Left kidney (tissue), 2 donors: Measurements from ENCODE around the gene MTHFD1L. TPM values are rescaled to one million over a fixed set of nuclear protein-coding genes. Genes with fewer than 3 reads are reported as not detected.
A peak's percentile ranks its signal among the peaks of the same experiment; 100 is the strongest.

Experiments
- DNase-seq: peaks from one replicate; pipeline ENCODE4 v3.0.0-alpha.2; 2013
- polyA plus RNA-seq: library from polyadenylated mRNA; unstranded; fragments of 120-200 nt; gene quantifications from one replicate; pipeline ENCODE4 v1.2.1, GENCODE V29; 2013; ENCODE audit not compliant: insufficient read length

MTHFD1L gene
- polyA plus RNA-seq, 1 donor = 15.2 TPM

DNA sequence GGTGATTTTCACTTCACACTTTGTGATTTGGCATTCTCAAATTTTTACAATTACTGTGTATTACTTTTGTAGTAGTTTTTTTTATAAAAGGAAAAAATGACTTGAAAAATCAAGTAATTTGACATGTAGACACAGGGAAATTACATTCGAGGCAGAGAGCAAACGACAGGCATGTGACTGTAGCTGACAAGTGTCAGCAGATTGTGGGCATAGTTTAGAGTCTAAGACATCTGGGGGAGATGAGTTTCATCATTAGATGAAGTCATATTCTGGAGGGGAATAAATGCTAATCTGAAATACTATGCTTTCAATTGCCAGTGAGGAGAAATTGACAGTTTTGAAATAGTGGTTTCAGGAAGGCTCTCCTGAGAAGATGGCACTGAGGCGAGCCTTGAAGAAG, 126.0 kb downstream of the MTHFD1L start:
- DNase-seq = no peak

DNA sequence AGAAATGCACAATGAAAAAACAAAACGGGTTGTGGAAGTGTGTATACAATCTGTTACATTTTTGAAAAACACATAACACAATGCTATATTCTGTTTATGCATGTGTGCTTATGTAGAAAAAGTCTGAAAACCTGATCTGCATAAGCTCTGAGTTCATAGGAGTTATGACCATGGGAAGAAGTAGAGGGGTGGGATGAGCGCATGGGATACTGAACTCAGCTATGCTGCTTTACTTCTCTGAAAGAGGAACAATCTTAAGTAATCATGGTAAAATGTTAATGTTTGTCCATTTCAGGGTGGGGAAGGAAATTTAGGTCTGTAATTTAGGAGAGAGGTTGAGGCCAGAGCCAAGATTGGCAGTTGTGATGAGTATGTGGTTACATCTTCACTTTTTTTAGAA, 126.8 kb downstream of the MTHFD1L start:
- no peak for DNase-seq

DNA sequence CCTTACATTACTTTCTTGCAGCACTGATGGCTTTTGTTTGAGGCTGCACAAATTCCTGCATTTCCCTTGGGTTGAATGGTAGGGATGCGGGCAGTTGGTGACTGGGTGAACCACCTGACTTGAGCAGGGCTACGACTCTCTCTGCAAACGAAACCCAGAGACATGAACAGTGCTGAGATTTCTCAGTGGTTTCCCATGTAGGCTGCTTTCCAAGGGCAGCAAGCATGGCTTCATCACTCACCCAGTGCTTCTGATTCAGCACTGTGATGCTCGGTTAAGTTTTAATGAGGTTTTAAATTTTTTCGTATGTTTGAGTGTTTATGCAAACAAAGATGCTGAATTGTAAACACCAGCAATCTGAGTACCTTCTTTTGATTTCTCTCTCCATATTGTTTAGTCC, 127.2 kb downstream of the MTHFD1L start:
- DNase-seq = no peak

DNA sequence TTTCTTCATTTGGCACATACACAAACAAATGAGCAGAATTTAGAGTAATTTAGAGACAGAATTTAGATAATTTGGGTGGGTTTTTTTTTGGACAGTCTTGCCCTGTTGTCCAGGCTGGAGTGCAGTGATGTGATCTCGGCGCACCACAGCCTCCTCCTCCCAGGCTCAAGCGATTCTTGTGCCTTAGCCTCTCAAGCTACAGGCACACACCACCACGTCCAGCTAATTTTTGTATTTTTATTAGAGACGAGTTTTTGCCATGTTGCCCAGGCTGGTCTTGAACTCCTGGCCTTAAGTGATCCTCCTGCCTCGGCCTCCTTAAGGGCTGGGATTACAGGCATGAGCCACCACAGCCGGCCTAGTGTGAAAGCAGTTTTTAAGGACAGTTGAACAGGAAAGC, 127.8 kb downstream of the MTHFD1L start:
- DNase-seq = no peak

DNA sequence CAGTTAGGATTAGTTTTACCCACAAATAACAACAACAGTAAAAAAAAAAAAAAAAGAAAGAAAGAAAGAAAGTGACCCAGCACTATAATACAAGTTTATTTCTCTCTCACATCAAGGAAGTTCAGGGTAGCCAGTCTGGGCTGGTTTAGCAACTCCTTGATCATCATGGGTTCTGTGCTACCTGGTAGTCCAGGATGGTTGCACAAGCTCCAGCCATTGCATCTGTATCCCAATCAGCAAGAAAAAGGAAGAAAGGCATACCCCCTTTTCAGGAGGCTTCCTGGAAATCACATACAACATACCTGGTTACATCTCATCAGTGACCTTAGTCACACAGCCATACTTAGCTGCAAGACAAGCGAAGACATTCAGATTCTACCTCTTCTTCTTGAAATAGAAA, 128.5 kb downstream of the MTHFD1L start:
- no peak for DNase-seq

DNA sequence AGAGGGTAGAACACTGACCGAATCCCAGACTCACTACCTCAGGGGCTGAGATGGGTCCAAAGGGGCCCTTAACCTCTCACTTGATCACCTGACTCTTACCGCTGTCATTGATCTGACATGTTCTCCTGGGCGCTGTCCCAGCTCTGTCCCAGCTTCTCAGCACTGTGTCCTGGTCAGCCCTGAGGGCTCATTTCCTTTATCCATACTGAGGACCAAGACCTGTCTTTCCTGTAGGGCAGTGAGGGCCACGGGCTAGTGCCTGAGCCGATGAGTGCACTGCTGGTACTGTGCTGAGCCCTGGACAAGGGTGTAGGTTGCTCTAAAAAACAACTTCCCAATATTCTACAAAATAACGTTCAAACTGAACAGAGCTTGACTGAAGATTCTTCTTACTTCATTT, 131.5 kb downstream of the MTHFD1L start:
- no peak for DNase-seq

DNA sequence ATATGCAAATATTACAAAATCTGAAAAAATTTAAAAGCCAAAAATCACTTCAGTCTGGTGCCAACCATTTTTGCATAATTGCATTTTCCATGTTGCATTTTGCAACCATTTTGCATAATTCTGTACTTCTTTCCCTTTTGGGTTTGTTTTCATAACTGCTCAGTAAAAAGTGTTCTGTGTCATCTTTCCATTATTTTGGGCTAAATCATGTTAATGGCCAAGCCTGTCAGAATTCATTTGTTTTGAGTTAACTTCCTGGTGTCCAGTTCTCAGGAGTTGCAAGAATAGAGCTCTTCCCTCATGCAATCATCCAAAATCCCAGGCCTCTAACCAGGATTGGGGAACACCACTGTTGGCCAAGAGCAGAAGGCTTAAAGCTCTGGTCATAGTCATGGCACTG, 133.6 kb downstream of the MTHFD1L start:
- no peak for DNase-seq

DNA sequence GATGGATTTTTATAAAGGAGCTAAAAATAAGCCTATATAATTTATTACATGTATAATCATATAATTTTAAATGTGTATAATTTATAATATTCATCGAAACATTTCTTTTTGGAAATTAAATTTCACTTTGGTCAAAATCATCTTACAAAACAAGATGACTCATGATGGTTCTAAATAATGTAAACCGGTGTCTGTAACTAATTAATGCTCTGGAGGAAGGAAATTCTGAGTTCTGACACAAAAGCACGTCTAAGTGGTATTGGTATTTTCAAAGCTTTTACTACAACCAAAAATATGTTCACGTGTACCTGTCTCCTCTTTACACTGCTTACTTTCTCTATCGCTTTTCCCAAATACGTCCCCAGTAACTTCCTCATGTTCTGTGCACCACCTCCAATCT, 134.1 kb downstream of the MTHFD1L start:
- no peak for DNase-seq

DNA sequence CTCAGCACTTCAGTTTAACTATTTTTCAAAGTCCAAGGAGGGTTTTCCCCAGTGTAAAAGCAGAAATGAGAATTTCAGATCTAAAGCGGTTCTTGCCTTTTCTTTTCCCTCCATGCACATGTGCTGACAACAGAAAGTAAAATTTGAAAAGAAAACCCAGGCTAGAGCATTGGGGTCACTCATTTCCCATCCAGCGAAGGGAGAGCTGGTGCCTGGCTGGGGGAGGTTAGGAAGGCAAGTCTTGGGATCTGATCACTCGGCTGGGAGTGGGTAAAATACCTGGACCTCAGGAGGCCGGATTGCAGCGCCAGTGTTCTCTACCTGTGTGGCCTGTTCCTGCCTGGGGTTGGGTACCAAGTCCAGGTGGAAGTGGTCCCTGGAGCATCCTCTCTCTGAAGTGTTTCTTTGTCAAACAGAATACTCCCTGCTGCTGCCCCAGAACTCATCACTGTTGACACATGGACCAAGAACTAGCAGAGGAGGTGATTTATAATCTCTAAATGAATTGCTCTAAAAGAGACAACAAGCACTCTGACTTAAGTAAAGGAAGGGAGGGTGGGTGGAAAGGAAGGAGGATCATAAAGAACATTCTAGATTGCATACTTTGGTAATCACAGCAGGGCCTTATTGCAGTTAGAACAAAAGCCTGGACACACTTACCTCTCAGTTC, 136.0 kb downstream of the MTHFD1L start:
- DNase-seq = no peak

DNA sequence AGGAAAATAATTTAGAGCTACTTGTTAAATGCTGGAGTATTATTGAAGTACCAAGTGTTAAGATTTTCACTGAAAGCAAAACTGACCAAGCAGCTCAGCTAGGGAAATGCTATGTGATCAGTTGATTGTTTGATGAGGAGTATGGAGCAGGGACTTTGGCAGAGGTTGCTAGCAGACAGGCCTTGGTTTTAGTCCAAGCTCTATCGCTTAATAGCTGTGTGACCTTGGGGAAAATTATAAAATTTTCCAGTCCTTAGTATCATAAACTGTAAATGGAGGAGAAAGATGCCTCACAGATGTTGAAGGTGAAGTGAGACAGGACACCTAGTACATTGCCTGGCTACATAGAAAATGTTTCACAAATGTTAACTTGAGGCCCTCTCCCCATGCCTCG, 136.6 kb downstream of the MTHFD1L start:
- no peak for DNase-seq

DNA sequence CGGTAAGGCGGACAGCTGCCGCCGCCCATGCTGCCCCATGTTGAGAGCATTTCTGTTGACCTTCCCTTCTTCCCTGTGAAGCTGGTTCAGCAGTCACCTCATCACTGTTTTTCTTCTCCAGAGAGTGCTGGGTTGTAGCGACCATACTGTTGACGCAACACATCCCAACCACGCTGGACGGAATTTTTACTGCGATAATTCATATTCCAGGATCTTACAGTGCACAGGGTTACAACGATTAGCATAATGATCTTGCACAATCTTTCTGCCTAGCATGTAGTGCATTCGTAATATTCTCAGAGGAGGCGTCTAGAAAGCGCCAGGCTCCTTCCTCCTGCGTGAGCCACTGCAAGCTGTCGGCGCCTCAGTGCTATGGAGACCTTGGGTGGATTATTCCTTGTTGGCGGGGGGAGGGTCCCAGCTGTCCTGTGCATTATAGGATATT, 137.0 kb downstream of the MTHFD1L start:
- no peak for DNase-seq

DNA sequence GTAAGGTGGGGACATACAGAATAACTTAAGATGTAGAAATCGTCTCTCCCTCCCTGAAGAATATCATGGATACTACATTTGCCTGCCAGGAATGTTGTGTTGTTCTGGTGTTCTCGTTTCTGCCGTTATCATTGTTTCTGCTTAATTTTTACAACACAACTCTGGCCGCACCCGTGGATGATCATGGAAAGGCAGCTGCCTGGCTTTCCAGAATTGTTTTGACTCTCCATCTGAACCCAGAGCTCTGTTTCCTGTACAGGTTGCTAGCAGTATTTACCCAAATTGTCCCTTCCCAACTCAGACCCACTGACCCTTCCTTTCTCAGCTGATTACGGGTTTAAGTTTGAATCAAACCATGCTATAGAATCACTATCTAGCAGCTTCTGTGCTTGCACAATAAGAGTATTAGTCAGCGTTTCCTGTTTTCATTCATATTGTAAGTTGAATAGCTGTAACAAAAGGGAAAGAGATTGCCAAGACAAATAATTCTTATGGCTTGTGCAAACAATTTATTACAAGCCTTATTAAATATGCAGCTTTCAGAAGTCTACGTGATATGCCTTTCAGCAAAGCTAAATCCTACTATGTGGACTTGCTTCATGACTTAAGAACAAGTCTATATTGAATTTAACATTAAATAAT, 139.0 kb downstream of the MTHFD1L start:
- DNase-seq = no peak

DNA sequence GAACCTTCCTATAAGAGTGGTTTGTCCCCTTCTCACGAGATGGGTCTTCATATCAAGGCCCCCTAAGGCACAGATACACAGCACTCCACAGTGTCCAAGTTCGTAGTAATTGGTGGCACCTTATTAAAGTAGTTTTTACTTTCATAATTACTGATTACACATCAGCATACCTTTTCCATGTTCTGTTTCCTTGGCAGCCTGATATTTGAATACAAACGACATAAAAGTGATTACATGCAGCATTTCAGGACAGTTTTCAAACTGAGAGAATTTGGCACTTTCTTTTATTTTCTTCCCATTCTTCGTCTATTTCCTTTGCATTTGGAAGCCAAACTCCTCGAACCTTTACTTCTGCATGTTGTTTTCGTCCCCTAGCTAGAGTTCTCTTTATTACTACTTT, 139.7 kb downstream of the MTHFD1L start:
- DNase-seq = no peak

DNA sequence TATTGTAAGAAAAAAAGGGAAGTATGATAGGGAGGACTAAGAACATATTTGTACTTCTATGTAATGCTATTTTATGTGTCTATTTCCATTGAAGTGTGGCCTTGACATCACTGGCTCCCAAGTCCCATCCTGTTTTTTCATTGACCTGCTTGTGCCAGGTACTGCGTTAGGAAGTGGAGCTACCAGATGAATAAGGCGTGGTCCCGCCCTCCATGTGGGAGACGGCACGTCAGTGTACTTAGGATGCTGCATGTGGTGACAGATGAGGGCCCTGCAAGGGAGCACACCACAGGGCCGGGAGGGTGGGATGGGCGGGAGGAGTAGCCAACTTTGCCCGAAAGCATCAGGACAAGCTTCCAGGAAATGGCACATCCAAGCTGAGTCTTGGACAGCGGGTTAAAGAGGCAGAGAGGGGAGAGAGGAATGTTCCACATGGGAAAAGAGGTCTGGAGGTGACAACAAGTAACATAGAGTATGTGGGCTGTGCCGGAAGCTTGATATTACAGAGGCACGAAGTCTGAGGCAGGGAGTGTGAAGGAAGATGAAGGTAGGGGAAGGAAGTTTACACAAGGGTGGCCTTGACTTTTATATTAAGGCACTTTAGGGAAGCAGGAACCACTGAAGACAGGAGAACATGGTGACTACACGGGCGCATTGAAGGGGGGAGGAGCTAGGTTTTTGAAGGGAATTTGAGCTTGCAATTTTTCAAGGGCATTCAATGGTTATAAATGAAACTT, 140.6 kb downstream of the MTHFD1L start:
- DNase-seq = no peak

DNA sequence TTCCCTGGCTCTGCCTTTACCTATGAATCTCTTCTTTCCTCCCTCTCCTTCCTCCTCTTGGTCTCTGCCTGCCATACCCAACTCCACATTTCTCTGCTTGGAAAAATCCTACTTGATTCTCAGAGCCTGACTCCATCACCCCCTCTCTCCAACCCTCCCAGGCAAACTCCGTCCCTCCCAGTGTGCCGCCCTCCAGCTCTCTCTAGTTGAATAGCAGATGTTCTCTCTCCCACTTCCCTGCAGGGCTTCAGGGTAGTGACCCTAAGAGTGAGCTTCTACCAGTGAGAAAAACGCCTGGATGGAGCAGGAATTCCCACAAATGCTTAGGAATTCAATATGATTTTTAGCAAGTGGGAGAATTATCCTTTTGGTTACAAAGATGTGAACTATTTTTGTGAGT, 141.6 kb downstream of the MTHFD1L start:
- no peak for DNase-seq

DNA sequence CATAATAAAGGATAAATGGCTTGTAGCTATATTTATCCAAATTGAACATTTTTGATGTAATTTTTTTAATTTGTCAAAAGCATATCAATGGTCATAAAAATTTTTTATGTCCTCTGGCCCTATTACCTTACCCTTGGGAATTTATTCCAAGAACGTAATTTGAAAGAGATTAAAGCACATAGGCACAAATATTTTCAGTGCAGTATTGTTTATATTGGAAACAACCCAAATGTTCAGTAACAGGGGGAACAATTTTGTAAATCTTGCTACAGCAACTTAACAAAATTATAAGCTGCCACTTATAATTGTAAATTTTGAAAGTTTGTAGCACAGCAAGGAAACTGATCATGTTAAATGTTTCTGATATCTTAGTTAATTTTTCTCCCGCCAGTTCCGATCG, 142.4 kb downstream of the MTHFD1L start:
- no peak for DNase-seq

DNA sequence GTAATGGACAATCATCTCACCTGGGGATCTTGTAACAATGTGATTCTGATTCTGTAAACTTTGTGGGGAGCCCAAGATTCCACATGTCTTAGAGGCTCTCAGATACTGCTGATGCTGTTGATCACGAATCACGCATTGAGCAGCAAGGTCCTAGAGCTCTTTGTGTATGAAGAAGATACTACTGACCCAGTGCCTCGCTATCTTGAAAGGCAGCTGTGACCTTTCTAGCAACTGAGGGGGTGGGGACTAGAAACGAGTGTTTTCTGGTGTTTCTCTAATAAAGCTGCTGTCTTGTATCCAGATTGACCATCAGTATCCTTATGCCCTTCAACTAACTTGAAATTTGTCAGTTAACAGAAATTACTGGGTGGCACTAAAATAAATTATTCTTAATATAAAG, 142.9 kb downstream of the MTHFD1L start:
- no peak for DNase-seq

DNA sequence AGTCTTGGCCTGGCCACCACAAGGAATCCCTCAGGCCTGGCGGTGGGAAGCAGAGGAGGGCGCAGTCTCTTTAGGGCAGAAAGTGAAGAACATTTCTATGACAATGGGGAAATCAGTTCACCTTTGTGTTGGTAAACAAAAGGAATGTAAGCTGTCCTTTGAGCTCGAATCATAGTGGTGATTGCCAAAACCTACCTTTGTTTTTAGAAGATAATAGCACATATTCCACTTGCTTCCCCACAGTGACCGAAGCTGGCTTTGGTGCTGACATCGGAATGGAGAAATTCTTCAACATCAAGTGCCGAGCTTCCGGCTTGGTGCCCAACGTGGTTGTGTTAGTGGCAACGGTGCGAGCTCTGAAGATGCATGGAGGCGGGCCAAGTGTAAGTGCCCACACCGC, 144.1 kb downstream of the MTHFD1L start:
- no peak for DNase-seq

DNA sequence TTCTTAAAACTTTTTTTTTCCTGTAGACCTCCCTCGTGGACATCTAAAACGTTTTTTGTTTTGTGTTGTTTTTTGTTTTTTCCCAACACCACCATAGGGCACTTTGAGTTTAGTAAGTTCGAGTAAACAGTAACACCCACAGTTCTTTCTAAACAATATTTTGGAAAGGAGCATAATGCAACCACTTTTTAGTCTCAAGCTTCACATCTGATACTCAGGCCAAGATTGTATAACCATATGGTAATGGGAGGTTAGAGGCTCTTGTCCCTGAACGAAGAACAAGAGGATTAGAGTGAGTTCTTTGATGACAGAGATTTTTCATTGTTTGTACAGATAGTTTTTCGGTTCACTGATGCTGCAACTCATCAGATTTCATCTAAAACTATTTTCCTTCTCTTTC, 144.6 kb downstream of the MTHFD1L start:
- no peak for DNase-seq

DNA sequence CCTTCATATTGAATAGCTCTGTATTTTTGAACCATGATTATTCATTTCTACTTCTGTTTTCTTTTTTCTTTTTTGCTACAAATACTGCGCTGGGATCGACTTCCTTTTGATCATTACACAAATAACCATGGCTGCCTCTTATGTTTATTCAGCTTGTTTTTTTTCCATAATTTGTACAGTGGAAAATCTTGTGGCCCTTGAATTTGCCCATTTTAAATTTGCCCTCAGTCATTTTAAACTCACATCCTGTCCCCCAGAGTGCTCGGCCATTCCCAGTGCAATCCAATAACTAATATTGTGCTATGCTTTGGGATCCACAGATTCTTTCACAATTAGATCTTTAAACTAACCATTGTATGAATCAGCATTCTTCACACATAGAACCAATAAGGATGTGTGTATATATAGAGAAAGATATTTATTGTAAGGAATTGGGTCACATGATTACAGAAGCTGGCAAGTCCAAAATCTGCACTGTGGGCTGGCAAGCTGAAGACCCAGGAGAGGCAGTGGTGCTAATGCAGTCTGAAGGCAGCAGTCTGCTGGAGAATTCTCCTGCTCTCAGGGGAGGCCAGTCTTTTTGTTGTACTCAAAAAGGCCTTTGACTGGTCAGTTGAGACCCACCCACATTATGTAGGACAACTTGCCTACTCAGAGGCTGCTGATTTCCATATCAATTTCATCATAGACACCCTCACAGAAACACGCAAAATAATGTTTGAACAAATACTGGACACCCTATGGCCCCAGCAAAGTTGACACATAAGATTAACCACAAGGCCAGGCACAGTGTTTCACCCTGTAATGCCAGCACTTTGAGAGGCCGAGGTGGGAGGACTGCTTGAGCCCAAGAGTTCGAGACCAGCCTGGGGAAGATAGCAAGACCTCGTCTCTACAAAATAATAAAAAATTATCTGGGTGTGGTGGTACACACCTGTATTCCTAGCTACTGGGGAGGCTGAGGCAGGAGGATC, 147.1 kb downstream of the MTHFD1L start:
- DNase-seq = no peak

DNA sequence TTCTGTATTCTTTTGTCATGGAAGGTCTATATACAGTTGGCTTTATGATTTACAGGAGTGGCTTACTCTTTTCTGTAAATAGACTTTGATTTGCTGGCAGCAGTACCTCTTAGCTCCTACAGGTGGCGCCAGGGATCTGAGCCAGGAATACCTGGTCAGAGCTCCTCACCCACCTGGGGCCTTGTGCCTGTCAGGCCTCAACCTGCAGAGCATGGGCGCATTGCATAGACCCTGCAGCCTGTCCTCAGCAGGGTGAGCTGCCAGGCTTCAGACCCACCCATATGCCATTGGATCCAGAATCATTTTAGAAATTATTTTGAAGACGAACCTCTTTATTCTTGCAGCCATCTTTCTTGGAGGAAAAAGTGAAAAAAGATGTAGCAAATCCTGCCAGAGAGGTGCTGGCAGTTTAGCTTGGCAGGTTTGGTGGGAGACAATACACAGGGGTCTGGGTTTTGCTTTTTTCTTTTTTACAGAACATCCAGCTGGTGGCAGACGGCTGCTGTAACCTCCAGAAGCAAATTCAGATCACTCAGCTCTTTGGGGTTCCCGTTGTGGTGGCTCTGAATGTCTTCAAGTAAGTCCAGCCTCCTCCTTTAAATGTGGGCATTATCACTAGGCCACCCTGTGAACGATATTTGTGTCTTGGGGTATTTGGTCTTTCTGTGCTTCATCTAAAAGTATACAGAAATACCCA, 149.1 kb downstream of the MTHFD1L start:
- DNase-seq = peak; percentile 83
